DND-41 (cell line): ENCODE data around the gene KDELR3.

Experiments
- ATAC-seq: fragments of 200-7000 bp; cut with Tn5 transposase; 3 replicates; pipeline ENCODE4 v1.9.1; 2021; ENCODE audit warnings: low read depth; ENCODE audit not compliant: insufficient read depth
- DNase-seq: peaks from one replicate; pipeline ENCODE4 v3.0.0-alpha.2; 2020
- H2AFZ ChIP-seq: 2 replicates; pipeline ENCODE4 v1.6.0; 2012; ENCODE audit warnings: low read depth, low read length
- H3K27ac ChIP-seq: 2 replicates; pipeline ENCODE4 v1.5.1; 2012; ENCODE audit warnings: low read length, inconsistent platforms
- H3K27me3 ChIP-seq: fragments of 200-600 bp; sonication (generic); 2 replicates; pipeline ENCODE4 v1.6.0; 2012; ENCODE audit warnings: low read length, mild to moderate bottlenecking, inconsistent platforms; ENCODE audit not compliant: insufficient read depth, poor library complexity
- H3K36me3 ChIP-seq: 2 replicates; pipeline ENCODE4 v1.5.1; 2012; ENCODE audit warnings: low read length, inconsistent platforms; ENCODE audit not compliant: insufficient read depth
- H3K4me1 ChIP-seq: 2 replicates; pipeline ENCODE4 v1.5.1; 2012; ENCODE audit warnings: mild to moderate bottlenecking, low read length; ENCODE audit not compliant: insufficient read depth
- H3K4me2 ChIP-seq: 2 replicates; pipeline ENCODE4 v1.6.0; 2012; ENCODE audit warnings: mild to moderate bottlenecking, moderate library complexity, low read length, inconsistent platforms; ENCODE audit not compliant: insufficient read depth
- H3K4me3 ChIP-seq, 2 experiments: fragments of 200-600 bp in 1 of 2; shearing (Covaris generic) in 1 of 2; 2 replicates each; pipeline ENCODE4 v1.5.1; 2012 to 2016; ENCODE audit warnings: inconsistent platforms in 2 of 2, low read length in 2 of 2, mild to moderate bottlenecking in 2 of 2, low read depth in 1 of 2, moderate library complexity in 1 of 2
- H3K79me2 ChIP-seq: 2 replicates; pipeline ENCODE4 v1.6.0; 2012; ENCODE audit warnings: low read length, inconsistent platforms; ENCODE audit not compliant: insufficient read depth
- H3K9ac ChIP-seq: 2 replicates; pipeline ENCODE4 v1.6.0; 2012; ENCODE audit warnings: low read depth, mild to moderate bottlenecking, inconsistent platforms, low read length, moderate library complexity
- H3K9me3 ChIP-seq: 2 replicates; pipeline ENCODE4 v1.5.1; 2012; ENCODE audit warnings: low read length, moderate library complexity, mild to moderate bottlenecking, inconsistent platforms; ENCODE audit not compliant: insufficient read depth, severe bottlenecking
- H4K20me1 ChIP-seq: 2 replicates; pipeline ENCODE4 v1.6.0; 2012; ENCODE audit warnings: low read length; ENCODE audit not compliant: insufficient read depth
- CTCF ChIP-seq: IDR thresholded peaks from 2 replicates; pipeline ENCODE4 v1.5.1; 2012; ENCODE audit warnings: borderline replicate concordance, low read length, moderate library complexity, mild to moderate bottlenecking; ENCODE audit not compliant: poor library complexity, severe bottlenecking; ENCODE audit errors: extremely low read depth
- EZH2 ChIP-seq: IDR thresholded peaks from 3 replicates; pipeline ENCODE4 v1.6.1; 2012; ENCODE audit warnings: borderline replicate concordance, low read depth, mild to moderate bottlenecking, moderate library complexity, low read length, inconsistent platforms; ENCODE audit not compliant: severe bottlenecking

The KDELR3 gene

DNA sequence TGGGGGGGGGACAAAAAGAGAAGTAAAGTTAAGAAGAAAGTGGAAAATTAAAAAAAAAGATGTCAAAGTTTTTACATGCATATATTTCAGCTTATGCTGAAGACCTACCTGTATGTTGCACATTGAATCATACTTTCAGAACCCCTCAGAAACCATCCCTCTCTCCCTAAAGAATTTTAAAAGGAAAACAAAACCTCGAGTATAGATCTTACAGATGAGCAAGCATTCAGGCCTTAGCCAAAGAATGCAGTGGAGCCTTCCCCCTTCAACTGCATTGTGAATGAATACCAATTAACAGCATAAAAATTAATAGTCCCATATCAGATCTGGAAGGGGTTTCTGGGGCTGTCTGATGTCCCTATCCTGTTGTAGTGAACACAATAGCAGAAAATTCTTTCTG is 16.3 kb downstream of the KDELR3 start:
- H3K4me3 ChIP-seq: no peak overlapping the region
- ATAC-seq (no peak), DNase-seq (no peak)
- peaks cover 5% of the 10 kb centered on the region; the same call in 1 of the 2 replicates for H3K79me2 ChIP-seq
- H3K36me3 ChIP-seq: peaks cover 80% of the 10 kb centered on the region
- H4K20me1 ChIP-seq: peaks cover 32% of the 10 kb centered on the region
- H3K4me2 ChIP-seq: no peak overlapping the region
- no peak overlapping the region for H2AFZ ChIP-seq
- H3K4me1 ChIP-seq: no peaks in the 10 kb centered on the region
- no peak for TF ChIP-seq CTCF
- TF ChIP-seq EZH2: no peak
- no peaks in the 10 kb centered on the region for H3K9me3 ChIP-seq
- 0 out of 2 replicates have a peak overlapping the region, but pooled peaks have one; percentile 6 for H3K27ac ChIP-seq
- no peak overlapping the region for H3K9ac ChIP-seq
- no peaks in the 10 kb centered on the region for H3K27me3 ChIP-seq

DNA sequence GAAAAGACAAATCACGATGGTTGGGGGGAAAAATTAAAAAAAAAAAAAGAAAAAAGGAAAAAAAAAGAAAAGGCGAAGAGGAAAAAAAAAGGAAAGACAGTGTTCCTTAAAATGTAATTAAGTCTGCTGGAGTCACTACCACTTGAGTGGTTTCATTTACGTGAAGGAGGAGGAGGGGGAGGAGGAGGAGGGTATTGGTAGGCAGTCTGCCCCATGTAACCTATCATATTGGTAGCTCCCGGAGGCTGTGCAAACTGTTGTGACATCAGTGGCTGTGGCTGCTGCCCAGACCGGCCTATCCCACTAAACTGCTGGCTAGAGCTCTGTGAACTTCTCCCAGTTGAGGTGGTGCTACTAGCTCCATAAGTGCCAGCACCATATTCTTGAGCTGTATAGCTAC is 17.9 kb downstream of the KDELR3 start:
- H4K20me1 ChIP-seq: peaks cover 40% of the 10 kb centered on the region
- no peaks in the 10 kb centered on the region for H3K4me1 ChIP-seq
- DNase-seq (no peak), ATAC-seq (peak; percentile 33; the same call in 2 of the 3 replicates)
- no peak overlapping the region for H2AFZ ChIP-seq
- no peak overlapping the region for H3K27ac ChIP-seq
- H3K79me2 ChIP-seq: peaks cover 12% of the 10 kb centered on the region
- no peaks in the 10 kb centered on the region for H3K27me3 ChIP-seq
- no peak overlapping the region for H3K4me3 ChIP-seq
- H3K36me3 ChIP-seq: peaks cover 96% of the 10 kb centered on the region
- no peaks in the 10 kb centered on the region for H3K9me3 ChIP-seq
- no peak overlapping the region for H3K4me2 ChIP-seq
- no peak for TF ChIP-seq EZH2
- TF ChIP-seq CTCF: no peak
- no peak overlapping the region for H3K9ac ChIP-seq

DNA sequence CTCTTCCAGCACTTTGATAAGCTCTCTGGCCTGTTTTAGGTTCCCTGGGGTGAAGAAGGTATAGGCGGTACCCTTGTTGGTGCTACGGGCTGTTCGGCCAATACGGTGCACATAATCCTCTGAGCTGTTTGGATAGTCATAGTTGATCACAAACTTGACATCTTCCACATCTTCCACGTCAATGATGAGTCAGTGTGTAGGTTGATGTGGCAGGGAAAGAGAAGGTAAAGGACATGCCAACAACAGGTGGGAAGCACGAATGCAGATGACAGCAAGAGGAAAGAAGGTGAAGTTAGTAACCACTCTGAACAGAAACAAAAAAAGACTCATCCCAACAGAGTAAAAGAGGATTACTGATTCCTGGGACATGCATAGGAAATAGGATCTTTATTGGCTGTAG is 20.1 kb downstream of the KDELR3 start:
- Histone ChIP-seq H3K27me3 (no peaks in the 10 kb centered on the region), H2AFZ (no peak overlapping the region), H3K4me1 (peaks cover under 1% of the 10 kb centered on the region; the same call in 1 of the 2 replicates), H3K9ac (no peak overlapping the region), H3K27ac (no peak overlapping the region), H4K20me1 (peaks cover 45% of the 10 kb centered on the region), H3K79me2 (peaks cover 16% of the 10 kb centered on the region), H3K36me3 (peaks cover 98% of the 10 kb centered on the region), H3K9me3 (no peaks in the 10 kb centered on the region), H3K4me2 (no peak overlapping the region), H3K4me3 (no peak overlapping the region)
- no peak for TF ChIP-seq CTCF
- TF ChIP-seq EZH2: no peak
- ATAC-seq (no peak), DNase-seq (no peak)

- Histone ChIP-seq H3K79me2 (peaks cover 27% of the 10 kb centered on the region), H3K27ac (no peak overlapping the region), H3K4me1 (peaks cover 4% of the 10 kb centered on the region; the same call in 1 of the 2 replicates), H3K4me2 (no peak overlapping the region), H4K20me1 (peaks cover 48% of the 10 kb centered on the region), H3K36me3 (peaks cover 98% of the 10 kb centered on the region), H3K9me3 (no peaks in the 10 kb centered on the region), H3K9ac (no peak overlapping the region), H3K27me3 (no peaks in the 10 kb centered on the region), H2AFZ (no peak overlapping the region), H3K4me3 (no peak overlapping the region)
- TF ChIP-seq EZH2 (no peak), CTCF (no peak)
- DNase-seq: no peak
- ATAC-seq: no peak
These were observed 21.2 kb downstream of the KDELR3 start for GRCh38 chr22:38489142-38489541.
